Ovary (tissue), 3 donors: Measurements from ENCODE around the gene ZFYVE16.

Source experiments
- CTCF ChIP-seq, 3 donors: fragments of 450-650 bp in 2 of 3; fragments of 200-600 bp in 1 of 3; IDR thresholded peaks; one replicate each; pipeline versions ENCODE4 v1.5.1 to v1.8.0; 2016 to 2022; ENCODE audit warnings: antibody characterized with exemption in 3 of 3, mild to moderate bottlenecking in 1 of 3
- EP300 ChIP-seq: sonication (generic); formaldehyde crosslinking; IDR thresholded peaks from one replicate; pipeline ENCODE4 v1.6.1; 2017; ENCODE audit warnings: antibody characterized with exemption
- POLR2A ChIP-seq: fragments of 450-650 bp; IDR thresholded peaks from one replicate; pipeline ENCODE4 v1.6.1; 2017; ENCODE audit warnings: antibody characterized with exemption, mild to moderate bottlenecking, moderate library complexity
- donor health status: DM: no; HTN: no; CAD: no.

GRCh38 chr5:80389580-80389979 lies 18.3 kb upstream of the ZFYVE16 start:
- TF ChIP-seq CTCF (IDR thresholded peaks at IDR 0.05) = no peak
- no peak for TF ChIP-seq POLR2A
- no peak for TF ChIP-seq EP300
